Stimulated activated CD8-positive, alpha-beta memory T cell treated with anti-CD3 and anti-CD28 coated beads, Interleukin-4, amount 100 ng/mL, for 1 hour (primary cell): Measurements from ENCODE around the gene CACNA1H.

Experiments
- DNase-seq, 2 donors: peaks; one replicate each; pipeline ENCODE4 v3.0.0-alpha.2; 2020; ENCODE audit warnings: low read depth in 2 of 2, low spot score in 1 of 2

The CACNA1H gene

DNA sequence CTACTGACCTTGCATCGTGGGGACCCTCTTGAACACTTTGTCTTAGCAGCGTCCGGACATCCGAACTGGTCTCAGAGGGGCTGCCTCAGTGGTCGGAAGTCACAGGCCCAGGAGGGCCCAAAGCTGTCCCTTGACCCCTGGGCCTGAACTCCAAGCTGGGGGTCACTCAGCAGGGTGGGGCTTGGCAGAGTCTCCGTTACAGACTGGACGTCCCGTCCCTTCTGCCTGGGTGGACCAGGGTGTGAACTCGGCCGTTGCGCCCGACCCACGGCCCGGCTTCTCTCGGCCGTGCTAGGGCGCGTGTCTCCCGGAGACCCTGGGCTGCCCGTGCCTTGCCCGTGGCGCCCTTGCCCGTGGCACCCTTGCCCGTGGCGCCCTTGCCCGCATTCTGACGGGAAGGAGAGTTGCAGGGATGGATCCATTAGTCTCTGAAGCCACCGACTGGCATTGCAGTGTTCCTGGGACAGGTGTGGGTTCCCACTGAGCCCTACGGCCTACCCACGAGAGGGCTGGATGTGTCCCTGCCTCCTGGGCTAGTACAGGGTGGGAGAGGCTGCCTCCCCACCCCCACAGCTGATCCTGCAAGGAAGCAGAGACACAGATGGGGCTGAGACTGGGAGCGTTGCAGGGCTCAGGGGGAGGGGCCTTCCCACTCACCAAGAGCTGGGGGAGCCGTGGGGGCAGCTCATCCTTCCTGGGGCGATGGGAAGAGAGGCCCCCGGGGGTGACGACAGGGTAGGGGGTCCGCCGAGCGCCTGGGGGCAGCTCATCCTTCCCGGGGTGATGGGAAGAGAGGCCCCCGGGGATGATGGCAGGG, 4.9 kb downstream of the CACNA1H start:
- no peak for DNase-seq

DNA sequence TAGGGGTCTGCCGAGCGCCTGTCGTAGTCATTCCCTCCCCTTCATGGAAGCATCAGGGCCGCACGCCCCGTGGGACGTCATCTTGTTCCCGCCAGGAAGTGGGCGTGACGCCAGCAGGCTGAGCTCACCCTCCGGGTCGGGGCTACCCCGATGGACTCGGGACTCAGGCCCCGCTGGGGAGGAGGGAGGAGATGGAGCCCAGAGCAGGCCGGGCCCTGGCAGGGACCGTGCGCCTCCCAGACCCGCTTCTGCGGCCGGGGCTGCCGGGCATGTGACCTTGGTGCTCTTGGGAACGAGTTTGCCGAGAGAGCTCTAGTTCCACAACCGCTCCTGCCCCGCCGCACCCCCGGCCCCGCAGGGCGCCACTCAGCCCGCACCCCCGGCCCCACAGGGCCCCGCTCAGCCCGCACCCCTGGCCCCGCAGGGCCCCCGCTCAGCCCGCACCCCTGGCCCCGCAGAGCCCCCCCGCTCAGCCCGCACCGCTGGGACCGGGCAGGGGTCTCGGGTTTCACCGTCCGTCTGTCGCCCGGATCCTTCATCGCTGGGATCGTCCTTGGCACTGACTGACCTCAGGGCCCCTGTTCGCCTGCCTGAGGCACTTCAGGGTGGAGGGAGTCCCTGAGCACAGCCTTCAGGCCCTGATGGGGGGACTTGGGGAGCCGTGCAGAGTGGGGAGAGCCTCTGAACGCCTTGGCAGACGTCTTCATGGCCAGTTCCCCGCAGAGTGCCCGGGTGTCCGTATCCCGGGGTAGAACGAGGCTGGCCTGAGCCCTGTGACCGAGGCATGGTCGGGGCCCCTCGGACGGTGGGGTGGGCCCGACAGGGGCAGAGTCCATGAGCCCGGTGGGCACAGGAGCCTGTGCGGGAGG, 5.8 kb downstream of the CACNA1H start:
- DNase-seq, result no peak

DNA sequence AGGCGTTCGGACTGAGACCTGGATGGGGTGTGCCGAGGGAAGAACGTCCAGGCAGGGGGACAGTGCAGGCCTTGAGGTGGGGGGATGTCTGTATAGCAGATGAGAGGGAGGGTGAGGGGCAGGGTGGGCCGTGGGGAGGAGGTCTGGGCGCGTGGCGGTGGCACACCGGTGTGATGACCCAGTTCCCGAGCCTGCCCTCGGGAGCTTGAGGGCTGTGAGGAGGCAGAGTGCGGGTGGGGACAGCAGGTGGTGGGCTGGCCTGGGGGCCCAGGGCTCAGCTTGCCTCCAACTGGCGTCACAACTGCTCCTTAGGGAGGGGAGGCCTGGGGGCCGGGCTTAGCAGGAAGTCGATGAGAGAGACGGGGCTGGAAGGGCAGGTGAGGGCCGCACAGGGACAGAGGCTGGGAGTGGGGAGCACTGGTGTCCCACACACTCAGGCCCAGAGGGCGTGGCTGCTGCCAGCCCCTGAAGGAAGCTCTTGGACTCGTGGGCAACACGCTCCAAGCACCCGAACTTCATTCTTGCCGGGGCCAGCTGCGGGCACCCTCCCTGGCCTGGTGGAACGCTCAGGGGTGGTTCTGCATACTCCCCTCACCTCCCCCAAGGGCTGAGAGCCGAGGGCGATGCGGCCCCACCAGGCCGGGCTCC, 6.5 kb downstream of the CACNA1H start:
- DNase-seq, result no peak

DNA sequence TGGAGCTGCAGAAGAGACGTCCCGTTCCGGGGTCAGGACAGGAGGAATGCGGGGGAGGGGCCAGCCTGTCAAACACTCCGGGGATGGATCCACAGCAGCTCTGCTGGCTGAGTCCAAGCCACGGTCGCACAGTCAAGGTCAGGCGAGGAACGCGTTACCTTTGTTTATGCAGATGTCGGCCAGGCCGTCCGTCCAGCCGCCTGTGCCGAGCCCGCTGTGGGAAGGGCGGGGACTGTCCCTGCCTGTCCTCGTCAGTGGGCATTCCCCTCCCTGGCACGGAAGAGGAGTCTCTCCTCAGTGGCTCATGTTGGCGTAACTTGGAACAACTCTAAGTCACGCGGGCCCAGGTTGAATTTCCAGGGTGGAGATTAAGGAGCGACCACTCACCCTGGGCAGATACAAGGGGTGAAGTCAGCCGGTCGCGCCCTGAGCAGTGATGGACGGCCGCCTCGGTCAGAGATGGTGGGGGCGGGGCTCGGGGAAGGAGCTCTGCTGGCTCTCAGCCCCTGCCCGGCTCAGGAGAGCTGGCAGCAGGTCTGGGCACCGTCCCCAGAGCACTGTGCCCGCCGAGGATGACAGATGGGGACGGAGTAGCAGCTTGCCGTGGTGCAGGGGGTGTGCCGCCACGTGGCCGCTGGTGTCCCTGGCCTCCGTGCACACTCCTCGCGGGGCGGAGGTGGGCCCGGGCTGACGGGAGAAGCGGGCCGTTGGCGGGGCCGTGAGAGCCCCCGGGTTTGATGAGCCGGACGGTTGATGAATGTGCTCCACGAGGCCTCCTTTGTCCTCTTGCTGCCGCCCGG, 7.3 kb downstream of the CACNA1H start:
- DNase-seq, result no peak

DNA sequence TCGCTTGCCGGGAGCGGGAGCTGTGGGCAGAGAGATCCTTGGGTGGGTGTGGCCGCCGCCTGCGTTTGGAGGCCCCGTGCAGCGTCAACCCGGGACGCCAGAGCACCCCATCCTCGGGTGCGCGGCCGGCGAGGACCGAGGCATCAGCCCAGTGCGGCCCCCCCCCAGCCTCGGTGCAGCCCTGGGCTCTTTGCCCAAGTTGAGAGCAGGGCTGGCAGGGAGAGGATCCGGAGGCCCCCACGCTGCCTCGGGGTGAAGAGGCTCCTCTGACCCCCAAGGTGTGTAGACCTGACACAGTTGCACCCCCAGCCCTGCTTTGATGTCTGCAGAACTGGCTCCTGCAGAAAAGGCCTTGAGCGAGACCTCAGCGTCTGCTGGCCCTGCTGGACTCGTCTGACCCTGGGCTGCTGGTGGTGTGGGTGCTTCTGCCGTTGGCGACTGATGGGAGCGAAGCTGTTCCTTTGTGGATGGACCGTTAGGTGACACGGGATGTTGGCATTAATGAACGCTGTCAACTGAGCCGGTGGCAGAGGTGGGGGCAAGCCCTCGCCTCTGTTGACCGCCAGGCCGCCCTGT, 8.0 kb downstream of the CACNA1H start:
- DNase-seq, result no peak

DNA sequence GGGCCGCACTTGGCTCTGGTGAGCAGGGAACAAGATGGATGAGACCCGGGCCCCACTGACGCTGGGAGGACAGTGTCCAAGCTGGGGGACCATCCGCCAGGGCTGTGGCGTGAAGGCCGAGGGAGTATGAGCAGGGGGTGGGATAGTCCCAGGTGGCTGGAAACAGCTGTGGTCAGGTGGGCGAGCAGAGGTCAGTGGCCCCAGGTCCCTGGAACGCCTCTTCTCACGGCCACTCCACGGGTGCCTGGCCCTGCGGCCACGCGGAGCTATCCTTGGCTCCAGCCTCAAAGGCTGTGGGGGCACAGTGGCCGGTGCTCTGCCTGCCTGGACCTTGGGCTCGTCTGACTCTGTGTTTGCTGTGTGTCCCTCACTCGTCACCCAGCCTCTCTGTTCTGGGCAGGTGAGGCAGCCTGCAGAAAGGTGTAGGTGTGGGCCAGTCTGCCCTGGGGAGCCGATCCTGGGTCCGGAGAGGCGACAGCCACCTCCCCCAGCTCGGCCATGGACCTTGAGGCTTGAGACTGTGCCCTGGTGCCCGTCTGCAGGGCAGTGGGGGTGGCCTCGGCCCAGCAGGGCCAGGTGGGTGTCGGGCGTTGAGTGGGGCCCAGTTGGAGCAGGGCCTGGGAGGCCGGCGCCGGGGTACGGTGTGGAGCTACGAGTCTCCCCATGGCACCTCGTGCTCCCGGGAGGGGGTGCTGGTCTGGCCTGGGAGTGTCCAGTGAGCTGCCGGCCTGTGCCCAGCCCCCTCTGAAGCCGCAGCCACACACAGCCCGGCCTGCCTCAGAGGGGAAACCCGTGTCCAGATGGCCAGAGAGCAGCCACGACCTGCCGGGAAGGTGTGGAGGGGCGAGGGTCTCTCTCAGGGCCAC, 10.0 kb downstream of the CACNA1H start:
- DNase-seq, result no peak

DNA sequence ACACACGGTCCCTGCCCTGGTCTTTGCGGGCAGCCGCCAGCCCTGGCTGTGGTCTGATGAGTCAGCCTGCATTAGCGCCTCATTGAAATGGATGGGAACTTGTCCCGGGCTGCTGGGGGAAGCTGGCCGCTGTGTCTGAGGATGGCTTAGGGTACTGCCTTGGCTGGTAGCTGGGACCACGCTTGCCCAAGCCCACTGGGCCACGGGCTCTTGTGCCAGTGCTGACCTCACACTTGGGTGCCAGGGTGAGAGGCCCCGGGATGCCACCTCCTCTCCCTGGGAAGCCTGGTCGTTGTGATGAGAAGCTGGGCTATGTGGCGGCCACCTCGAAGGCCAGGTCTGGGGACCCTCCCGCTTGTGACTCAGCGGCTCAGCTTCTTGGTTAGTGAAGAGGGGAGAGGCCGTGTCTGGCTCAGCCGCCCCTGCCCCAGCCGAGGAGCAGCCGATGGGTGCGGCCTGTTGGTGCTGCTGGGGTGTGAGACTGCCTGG, 10.7 kb downstream of the CACNA1H start:
- no peak for DNase-seq

DNA sequence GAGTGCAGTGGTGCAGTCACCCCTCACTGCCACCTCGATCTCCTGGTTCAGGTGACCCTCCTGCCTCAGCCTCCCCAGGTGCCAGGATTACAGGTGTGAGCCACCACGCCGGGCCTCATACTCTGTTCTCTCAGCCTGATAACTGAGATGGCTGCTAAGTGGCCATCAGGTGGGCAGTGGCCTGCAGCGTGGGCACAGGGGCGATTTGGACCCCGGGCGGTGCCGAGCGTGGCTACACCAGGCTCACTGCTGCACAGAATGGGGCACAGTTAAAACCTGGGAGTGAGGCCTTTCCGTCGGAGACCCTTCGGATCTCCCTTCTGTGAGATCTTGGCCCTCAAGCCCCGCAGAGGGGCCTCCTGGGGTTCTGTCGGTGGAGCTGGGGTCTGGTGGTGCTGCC, 11.5 kb downstream of the CACNA1H start:
- DNase-seq, result no peak

DNA sequence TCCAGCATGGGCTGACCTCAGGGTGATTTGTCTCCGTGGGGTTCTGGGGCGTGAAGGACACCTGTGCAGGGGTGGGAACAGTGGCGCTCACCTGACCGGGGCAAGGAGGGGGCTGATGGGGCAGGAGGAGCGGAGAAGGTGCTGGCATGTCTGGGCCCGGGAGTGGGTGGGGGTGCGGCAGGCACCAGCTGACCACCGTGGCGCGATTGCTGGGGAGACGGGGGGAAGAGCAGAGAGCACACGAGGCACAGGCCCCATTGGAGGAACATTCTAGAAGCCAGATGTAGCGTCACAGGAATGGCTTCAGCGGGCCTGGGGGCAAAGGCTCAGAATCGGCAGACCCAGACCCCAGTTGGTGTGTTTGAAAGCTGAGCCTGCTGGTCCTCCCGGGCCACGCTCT, 12.1 kb downstream of the CACNA1H start:
- no peak for DNase-seq

DNA sequence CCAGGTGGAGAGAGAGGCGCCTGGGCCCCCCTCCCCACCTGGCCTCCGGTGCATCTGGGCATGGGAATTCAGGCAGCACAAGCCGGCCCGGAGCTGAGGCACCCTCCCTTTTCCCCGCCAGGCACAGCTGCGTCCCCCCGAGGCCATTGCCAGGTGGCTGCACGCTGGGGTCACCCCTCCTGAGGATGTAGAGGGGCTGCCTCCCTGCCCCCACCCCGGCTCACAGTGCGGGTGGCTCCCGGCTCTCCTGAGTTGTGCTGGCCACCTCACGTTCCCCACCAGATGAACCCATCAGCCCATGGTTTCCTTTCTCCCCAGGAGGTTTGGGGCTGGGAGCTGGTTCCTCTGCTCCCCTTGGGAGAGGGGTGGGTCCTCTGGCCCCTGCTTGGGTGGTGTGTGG, 12.6 kb downstream of the CACNA1H start:
- DNase-seq, result no peak

DNA sequence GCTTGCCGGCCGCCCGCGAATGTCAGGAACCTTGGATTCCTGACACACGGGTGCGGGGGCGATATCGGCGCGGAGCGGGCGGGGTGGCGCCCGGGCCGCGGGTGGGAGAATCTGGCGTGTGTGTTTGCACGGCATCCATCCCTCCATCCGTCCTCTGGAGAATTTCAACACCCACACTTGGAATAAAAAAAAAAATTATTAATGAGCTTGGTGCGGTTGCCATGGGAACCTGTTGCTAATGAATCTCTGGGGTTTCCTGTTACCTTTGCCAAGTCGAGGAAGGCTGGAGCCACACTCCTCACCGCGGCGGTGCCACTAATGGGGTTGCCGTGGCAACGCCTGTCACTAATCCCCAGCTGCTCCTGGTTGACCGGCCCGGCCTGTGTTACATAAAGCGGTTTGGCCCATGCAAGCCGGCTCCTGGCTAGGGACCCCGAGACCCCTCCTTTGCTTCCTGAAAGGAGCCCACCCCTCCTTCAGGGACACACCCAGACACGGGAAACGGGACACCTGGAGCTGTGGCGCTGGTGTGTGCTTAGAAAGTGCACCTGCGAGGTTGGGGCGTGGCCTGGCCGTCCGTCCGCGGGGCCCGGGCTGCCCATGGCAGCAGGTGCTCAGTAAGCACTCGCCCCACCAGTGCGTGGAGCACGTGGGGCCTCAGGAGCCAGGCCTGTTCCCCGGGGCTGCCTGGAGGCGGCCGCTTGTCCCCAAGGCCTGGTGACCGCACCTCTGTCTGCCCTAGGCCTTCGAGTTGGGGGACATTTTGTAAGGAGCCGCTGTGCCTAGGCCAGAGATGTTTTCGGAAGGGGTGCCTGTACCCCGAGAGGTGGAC, 14.6 kb downstream of the CACNA1H start:
- DNase-seq, result no peak

DNA sequence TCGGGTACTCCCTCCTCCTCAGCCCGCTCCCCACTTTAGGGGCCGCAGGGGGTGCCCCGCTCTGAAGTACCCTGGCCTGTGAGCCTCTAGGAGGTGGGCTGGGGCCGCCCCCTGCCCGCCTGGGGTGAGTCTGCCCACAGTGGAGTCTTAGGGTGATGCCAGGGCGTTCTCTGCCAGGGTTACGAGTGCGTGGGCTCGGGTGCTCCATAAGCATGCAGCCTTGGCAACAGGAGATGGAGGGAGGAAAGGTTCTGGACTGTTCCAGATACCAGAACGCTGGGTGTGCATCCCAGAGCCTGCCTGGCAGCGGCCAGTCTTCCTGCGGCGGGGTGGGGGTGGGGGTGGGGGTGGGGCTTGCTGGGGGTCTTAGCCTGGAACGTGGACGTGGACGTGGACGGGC, 15.9 kb downstream of the CACNA1H start:
- no peak for DNase-seq

DNA sequence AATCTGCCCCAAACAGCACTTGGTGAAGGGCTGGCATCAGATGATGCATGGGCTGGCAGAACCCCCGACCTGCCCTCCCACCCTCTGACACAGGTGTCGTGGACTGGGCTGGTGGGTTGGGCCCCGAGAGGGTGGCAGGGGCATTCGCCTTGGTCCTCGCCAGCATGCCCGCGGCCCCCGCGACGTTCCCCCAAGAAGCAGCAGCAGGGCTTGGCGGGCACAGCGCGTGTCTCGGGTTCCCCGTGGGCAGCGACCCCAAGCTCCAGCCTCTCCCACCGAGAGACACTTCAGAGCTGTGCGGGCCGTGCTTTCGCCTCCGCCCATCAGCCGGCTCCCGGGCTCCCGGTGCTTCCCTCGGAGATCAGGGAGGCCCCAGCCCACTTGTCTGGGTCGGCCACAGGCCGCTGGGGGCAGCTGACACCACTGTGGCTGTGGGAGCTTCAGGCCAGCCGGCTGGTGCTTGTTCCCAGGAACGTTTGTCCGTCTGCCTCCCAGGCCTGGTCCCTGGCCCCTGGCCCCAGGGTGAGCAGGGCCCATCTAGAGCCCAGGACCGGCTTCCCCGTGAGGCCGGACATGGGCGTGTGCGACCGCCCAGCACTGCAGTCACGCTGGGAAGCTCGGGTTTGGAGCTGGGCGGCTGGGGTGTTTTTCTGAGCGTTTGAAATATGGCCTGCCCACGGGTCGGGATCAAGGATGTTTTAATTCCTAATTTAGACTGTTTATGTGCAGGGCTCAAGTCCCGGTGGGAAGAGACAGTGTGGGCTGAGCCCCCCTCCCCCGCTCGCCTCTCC, 16.6 kb downstream of the CACNA1H start:
- no peak for DNase-seq

DNA sequence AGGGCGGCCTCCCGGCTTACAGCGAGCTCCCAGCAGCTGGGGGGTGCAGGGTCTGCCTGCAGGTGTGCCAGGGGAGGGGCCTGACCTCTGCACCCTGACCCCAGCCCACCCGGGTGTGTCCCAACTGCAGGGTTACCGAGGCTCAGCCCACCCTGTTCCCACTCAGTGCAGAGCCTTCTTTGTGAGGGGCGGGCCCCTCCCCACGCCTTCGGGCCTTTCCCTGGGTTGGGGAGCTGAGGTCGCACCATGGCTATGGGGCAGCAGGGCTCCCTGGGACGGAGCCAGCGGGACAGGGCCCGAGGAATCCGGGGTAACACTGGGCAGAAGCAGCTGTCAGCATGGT, 17.1 kb downstream of the CACNA1H start:
- no peak for DNase-seq

DNA sequence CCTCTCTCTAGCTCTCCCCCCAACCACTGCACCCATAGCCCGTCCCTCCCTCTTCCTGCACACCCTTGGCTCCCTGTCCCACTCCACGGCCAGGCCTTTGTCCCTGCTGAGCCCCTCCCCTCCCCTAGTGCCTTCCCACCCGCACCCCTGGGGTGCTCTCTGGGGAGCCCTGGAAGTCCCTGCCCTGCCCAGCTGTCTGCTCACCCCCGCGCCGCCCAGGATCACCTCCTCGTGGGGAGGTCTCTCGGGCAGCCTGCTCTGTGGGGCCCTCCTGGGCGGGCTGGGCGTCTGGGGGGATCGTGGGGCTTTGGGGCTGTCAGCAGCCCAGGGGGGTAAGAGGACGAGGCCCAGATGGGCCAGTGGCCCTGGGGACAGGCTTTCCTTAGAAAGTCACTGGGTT, 18.1 kb downstream of the CACNA1H start:
- DNase-seq, result no peak

DNA sequence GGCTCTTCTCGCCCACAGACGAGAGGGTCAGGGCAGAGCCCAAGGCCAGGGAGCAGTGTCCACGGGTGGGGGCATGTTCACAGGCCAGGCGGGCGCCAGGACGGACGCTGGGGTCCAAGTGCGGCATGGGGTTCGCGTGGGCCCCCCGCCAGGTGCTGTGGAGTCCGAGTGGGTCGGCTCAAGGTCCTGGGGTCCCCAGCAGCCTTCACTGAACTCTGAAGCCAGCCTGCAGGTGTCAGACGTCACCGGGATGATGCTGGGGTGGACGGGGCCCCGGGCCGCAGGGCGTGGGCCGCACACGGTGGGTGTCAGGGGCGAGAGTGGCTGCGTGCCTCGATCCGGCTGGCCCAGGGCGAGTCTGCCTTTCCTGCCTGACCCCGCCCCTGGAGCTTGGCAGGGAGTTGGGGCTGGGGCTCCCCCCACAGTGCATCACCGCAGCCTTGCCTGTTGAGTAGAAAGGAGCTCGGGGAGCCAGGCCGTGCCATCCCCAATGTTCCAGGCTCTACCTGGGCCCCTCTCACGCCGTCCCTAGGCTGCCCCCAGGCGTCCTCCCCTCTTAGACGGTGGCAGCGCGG, 19.0 kb downstream of the CACNA1H start:
- no peak for DNase-seq

DNA sequence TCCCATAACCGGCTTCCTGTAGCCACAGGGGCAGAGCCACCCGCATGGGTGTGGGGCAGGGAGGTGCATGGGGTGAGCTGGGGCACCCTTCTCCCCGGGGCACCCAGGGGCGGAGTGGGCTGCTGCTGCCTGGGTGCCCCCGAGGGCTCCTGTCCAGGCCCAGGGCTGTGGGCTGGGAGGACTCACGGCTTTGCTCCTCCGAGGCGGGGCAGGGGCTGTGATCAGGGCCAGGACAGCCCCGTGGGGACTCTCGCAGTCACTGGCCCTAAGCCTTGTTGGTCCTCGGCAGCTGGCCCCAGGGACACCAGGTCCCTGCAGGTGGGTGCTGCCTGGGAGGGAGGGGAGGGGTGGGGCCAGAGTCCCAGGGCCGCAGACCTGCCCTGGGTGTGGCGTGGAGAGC, 19.7 kb downstream of the CACNA1H start:
- DNase-seq, result no peak
